ENCODE results near the gene TMEM232.

- TF ChIP-seq CTCF (conservative IDR thresholded peaks at IDR 0.05; ENCODE audit: low read depth in 2 of 2) (no peak), REST (IDR thresholded peaks at IDR 0.05; ENCODE audit: unreplicated experiment) (no peak), ZNF462 (CRISPR knock-in tag; IDR thresholded peaks at IDR 0.05) (no peak), EZH2 (IDR thresholded peaks at IDR 0.05; ENCODE audit: low read depth, unreplicated experiment) (no peak), JUNB (IDR thresholded peaks at IDR 0.05; ENCODE audit: unreplicated experiment) (no peak), POLR2AphosphoS5 (IDR thresholded peaks at IDR 0.05; ENCODE audit: low read depth) (no peak), EZH2phosphoT487 (IDR thresholded peaks at IDR 0.05; ENCODE audit: unreplicated experiment) (no peak), STAT1 (IDR thresholded peaks at IDR 0.05; ENCODE audit: unreplicated experiment) (no peak), ZNF114 (CRISPR knock-in tag; IDR thresholded peaks at IDR 0.05) (no peak), ZNF331 (CRISPR knock-in tag; IDR thresholded peaks at IDR 0.05; ENCODE audit: low read depth) (no peak)
These were observed 131.6 kb downstream of the TMEM232 start for GRCh38 chr5:110594866-110595265.
